Measurements from ENCODE around the gene BEAN1. TPM values are rescaled to one million over a fixed set of nuclear protein-coding genes. Genes with fewer than 3 reads are reported as not detected.
A peak's percentile ranks its signal among the peaks of the same experiment; 100 is the strongest.

BEAN1 gene
- polyA plus RNA-seq, 1 of the 3 experiments (the other 2 are of a cell fraction), result 0.07 TPM

DNA sequence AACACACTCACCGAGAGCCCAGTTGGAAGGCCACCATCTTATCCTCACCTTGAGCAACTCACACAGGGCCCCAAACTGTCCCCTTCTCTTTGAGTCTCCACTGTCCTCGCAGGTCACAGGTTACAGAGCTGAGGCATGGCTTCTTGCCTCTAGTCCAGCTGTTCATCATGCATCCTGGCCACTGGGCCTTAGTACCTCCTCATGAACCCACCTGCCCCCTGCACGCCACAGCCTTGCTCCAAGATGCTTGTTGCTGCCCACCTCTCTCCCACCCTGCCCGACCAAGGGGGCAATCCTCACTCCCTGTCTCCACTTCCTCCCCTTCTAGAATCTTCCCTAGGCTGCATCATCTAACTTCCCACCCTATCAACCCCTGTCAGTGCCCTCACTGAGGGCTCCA lies 43.5 kb upstream of the BEAN1 start:
- ChIA-PET POLR2A (interaction anchor here (0.6 kb wide), 1 partner anchor 231 kb away, joined by 3 read pairs; no protein-coding TSS in a partner anchor), CTCF (interaction anchor here (0.8 to 4.1 kb wide), 3 partner anchors 22 to 39 kb away, joined by 3 to 16 read pairs (median 7); no protein-coding TSS in a partner anchor)
- peak overlapping the region; percentile 12; the same call in 1 of the 2 replicates for H3K9ac ChIP-seq
- DNase-seq, result no peak
- H3K9me3 ChIP-seq, result no peaks in the 10 kb centered on the region
- H3K4me1 ChIP-seq (ENCODE audit: control insufficient read depth in 1 of 2, insufficient read depth in 2 of 2, low read depth in 1 of 2, low read length in 1 of 2), result no peaks in the 10 kb centered on the region; a peak in 1 of 4 replicates
- H3K79me2 ChIP-seq (ENCODE audit: insufficient read depth), result no peaks in the 10 kb centered on the region
- H3K9me2 ChIP-seq, result no peaks in the 10 kb centered on the region
- no peak overlapping the region for H2AFZ ChIP-seq (ENCODE audit: low read depth)
- H3K27ac ChIP-seq (ENCODE audit: low read depth in 2 of 2, low read length in 1 of 2), result peak overlapping the region in 1 of 2 experiments; percentile 81; a peak in 2 of 4 replicates
- H3K27me3 ChIP-seq (ENCODE audit: insufficient read depth), result no peaks in the 10 kb centered on the region
- H3F3A ChIP-seq (replicated peaks; ENCODE audit: insufficient read depth), result no peaks in the 10 kb centered on the region
- WGBS (ENCODE audit: low lambda C conversion rate), result 92% methylated on average over 4 of the region's 4 CpGs
- TF ChIP-seq JUND (IDR thresholded peaks at IDR 0.05), result no peak
- TF ChIP-seq RAD21 (IDR thresholded peaks at IDR 0.05; ENCODE audit: low read length), result no peak
- TF ChIP-seq, protein P1, sequence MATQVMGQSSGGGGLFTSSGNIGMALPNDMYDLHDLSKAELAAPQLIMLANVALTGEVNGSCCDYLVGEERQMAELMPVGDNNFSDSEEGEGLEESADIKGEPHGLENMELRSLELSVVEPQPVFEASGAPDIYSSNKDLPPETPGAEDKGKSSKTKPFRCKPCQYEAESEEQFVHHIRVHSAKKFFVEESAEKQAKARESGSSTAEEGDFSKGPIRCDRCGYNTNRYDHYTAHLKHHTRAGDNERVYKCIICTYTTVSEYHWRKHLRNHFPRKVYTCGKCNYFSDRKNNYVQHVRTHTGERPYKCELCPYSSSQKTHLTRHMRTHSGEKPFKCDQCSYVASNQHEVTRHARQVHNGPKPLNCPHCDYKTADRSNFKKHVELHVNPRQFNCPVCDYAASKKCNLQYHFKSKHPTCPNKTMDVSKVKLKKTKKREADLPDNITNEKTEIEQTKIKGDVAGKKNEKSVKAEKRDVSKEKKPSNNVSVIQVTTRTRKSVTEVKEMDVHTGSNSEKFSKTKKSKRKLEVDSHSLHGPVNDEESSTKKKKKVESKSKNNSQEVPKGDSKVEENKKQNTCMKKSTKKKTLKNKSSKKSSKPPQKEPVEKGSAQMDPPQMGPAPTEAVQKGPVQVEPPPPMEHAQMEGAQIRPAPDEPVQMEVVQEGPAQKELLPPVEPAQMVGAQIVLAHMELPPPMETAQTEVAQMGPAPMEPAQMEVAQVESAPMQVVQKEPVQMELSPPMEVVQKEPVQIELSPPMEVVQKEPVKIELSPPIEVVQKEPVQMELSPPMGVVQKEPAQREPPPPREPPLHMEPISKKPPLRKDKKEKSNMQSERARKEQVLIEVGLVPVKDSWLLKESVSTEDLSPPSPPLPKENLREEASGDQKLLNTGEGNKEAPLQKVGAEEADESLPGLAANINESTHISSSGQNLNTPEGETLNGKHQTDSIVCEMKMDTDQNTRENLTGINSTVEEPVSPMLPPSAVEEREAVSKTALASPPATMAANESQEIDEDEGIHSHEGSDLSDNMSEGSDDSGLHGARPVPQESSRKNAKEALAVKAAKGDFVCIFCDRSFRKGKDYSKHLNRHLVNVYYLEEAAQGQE (IDR thresholded peaks at IDR 0.05; ENCODE audit: low read depth, low read length), result no peak
- TF ChIP-seq, protein P2, sequence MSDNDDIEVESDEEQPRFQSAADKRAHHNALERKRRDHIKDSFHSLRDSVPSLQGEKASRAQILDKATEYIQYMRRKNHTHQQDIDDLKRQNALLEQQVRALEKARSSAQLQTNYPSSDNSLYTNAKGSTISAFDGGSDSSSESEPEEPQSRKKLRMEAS (IDR thresholded peaks at IDR 0.05; ENCODE audit: low read depth), result no peak
- TF ChIP-seq, protein P3, sequence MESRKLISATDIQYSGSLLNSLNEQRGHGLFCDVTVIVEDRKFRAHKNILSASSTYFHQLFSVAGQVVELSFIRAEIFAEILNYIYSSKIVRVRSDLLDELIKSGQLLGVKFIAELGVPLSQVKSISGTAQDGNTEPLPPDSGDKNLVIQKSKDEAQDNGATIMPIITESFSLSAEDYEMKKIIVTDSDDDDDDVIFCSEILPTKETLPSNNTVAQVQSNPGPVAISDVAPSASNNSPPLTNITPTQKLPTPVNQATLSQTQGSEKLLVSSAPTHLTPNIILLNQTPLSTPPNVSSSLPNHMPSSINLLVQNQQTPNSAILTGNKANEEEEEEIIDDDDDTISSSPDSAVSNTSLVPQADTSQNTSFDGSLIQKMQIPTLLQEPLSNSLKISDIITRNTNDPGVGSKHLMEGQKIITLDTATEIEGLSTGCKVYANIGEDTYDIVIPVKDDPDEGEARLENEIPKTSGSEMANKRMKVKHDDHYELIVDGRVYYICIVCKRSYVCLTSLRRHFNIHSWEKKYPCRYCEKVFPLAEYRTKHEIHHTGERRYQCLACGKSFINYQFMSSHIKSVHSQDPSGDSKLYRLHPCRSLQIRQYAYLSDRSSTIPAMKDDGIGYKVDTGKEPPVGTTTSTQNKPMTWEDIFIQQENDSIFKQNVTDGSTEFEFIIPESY (IDR thresholded peaks at IDR 0.05; ENCODE audit: borderline replicate concordance, low read depth), result no peak
- TF ChIP-seq GABPA (IDR thresholded peaks at IDR 0.05; ENCODE audit: low read depth), result no peak
- TF ChIP-seq NFIC (IDR thresholded peaks at IDR 0.05; ENCODE audit: borderline replicate concordance), result no peak
- no peak for TF ChIP-seq GATA2 (CRISPR knock-in tag; IDR thresholded peaks at IDR 0.05)
- TF ChIP-seq YY1 (IDR thresholded peaks at IDR 0.05; ENCODE audit: low read depth), result no peak
- TF ChIP-seq EP300 (IDR thresholded peaks at IDR 0.05; ENCODE audit: borderline replicate concordance in 1 of 2, low read depth in 1 of 2, low read length in 1 of 2), result no peak
- no peak for TF ChIP-seq FOXJ3 (CRISPR knock-in tag; IDR thresholded peaks at IDR 0.05)
- TF ChIP-seq FOXM1 (IDR thresholded peaks at IDR 0.05; ENCODE audit: low read depth), result no peak
- TF ChIP-seq RFX5 (IDR thresholded peaks at IDR 0.05; ENCODE audit: low read length), result no peak
- TF ChIP-seq MXI1 (IDR thresholded peaks at IDR 0.05; ENCODE audit: low read depth, low read length), result no peak
- TF ChIP-seq, protein P4, sequence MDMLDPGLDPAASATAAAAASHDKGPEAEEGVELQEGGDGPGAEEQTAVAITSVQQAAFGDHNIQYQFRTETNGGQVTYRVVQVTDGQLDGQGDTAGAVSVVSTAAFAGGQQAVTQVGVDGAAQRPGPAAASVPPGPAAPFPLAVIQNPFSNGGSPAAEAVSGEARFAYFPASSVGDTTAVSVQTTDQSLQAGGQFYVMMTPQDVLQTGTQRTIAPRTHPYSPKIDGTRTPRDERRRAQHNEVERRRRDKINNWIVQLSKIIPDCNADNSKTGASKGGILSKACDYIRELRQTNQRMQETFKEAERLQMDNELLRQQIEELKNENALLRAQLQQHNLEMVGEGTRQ (IDR thresholded peaks at IDR 0.05; ENCODE audit: borderline replicate concordance, low read depth, low read length), result no peak
- TF ChIP-seq MEF2A (IDR thresholded peaks at IDR 0.05; ENCODE audit: borderline replicate concordance, low read depth), result no peak
- TF ChIP-seq, protein P5, sequence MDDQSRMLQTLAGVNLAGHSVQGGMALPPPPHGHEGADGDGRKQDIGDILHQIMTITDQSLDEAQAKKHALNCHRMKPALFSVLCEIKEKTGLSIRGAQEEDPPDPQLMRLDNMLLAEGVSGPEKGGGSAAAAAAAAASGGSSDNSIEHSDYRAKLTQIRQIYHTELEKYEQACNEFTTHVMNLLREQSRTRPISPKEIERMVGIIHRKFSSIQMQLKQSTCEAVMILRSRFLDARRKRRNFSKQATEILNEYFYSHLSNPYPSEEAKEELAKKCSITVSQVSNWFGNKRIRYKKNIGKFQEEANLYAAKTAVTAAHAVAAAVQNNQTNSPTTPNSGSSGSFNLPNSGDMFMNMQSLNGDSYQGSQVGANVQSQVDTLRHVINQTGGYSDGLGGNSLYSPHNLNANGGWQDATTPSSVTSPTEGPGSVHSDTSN (IDR thresholded peaks at IDR 0.05), result no peak
- no peak for TF ChIP-seq ELF1 (IDR thresholded peaks at IDR 0.05)
- no peak for TF ChIP-seq TCF12 (IDR thresholded peaks at IDR 0.05)
- no peaks in the 10 kb centered on the region for H3K36me3 ChIP-seq (replicated peaks in 1 of 2; ENCODE audit: control insufficient read depth in 1 of 2, insufficient read depth in 2 of 2, low read length in 1 of 2)
- no peaks in the 10 kb centered on the region for H4K20me1 ChIP-seq (ENCODE audit: insufficient read depth)
- no peak overlapping the region for H3K4me2 ChIP-seq
- H3K4me3 ChIP-seq (ENCODE audit: low read depth in 2 of 2, low read length in 1 of 2), result no peak overlapping the region

All from SK-N-SH (cell line).